ENCODE results near the gene HSPBP1.

The HSPBP1 gene

DNA sequence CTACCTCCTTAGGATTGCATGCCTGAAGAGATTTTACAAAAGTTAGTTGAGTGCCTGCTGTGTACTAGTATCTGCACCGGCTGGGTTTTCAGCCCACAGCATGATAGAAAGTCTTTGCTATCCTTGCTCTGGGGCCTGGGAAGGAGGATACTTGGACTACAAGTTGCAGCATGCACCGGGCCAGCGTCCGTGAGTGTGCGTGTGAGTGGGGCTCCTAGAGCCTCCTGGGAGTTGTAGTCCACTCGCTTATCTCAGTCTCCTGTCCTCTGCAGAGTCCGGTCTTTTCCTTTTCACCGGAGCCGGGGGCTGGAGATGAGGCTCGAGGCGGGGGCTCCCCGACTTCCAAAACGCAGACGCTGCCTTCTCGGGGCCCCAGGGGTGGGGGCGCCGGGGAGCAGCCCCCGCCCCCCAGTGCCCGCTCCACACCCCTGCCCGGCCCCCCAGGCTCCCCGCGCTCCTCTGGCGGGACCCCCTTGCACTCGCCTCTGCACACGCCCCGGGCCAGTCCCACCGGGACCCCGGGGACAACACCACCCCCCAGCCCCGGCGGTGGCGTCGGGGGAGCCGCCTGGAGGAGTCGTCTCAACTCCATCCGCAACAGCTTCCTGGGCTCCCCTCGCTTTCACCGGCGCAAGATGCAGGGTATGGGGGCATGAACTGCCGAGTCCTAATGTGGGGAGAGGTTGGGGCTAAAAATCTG is 24.5 kb upstream of the HSPBP1 start:
- FAIRE-seq: no peak

DNA sequence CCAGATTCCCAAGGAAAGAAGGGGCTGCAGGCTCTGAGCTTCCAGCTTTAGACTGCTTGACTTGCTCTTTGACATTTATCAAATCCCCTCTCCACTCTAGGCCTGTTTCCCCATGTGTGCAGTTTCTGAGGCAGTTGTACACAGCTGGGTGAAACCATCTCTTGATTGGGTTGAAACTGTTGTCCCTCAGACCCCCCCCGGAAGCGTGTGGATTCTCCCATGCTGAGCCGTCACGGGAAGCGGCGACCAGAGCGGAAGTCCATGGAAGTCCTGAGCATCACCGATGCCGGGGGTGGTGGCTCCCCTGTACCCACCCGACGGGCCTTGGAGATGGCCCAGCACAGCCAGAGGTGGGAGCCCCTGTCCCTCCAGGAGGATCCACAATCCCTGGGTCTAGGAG is 23.6 kb upstream of the HSPBP1 start:
- FAIRE-seq: no peak

DNA sequence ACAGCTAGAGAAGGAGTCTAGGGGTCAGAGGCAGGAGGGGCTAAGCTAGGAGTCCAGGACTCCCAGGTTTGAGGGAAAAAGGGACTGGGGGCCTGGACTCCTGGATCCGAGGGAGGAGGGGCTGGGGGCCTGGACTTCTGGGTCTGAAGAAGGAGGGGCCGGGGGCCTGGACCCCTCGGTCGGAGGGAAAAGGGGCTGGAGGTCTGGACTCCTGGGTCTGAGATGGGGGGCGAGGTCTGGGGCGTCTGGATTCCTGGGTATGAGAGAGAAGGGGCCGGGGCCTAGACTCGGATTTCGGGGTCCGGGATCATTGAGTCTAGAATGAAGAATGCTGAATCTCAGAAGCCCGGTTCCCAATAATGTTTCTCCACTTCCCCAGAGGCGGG is 22.4 kb upstream of the HSPBP1 start:
- FAIRE-seq: no peak

DNA sequence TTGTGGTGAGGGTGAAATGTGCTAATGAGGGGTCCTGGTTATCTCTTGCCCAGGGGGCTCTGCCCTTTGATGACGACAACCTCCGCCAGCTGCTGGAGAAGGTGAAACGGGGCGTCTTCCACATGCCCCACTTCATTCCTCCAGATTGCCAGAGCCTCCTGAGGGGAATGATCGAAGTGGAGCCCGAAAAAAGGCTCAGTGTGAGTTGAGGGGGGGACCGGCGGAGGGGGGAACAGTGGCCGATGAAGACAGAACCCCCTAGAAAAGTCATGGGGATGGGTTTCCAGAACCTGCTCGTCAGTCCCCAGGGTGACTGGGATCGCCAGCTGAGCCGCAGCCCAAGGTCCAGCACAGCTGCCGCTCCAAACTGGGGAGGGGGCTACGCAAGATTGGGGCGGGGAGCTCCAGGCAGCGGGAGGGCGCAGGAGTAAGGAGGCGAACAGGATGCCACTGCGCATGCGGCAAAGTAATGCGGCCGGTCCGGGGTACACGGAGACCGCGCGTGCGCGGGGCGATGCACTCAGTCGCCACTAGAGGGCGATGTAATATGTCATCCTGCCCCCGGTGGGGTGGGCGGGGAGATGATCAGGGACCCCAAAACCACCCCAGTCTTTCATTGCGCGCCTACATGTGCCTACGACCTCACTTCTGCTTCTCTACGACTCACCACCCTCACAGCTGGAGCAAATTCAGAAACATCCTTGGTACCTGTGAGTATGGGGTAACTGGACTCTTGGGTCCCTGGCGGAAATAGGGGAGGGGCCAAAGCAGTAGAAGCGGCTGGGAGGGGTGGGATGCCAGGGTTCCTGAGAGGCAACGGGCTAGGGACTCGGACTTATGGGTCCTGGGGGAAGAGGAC is 21.8 kb upstream of the HSPBP1 start:
- no peak for FAIRE-seq

DNA sequence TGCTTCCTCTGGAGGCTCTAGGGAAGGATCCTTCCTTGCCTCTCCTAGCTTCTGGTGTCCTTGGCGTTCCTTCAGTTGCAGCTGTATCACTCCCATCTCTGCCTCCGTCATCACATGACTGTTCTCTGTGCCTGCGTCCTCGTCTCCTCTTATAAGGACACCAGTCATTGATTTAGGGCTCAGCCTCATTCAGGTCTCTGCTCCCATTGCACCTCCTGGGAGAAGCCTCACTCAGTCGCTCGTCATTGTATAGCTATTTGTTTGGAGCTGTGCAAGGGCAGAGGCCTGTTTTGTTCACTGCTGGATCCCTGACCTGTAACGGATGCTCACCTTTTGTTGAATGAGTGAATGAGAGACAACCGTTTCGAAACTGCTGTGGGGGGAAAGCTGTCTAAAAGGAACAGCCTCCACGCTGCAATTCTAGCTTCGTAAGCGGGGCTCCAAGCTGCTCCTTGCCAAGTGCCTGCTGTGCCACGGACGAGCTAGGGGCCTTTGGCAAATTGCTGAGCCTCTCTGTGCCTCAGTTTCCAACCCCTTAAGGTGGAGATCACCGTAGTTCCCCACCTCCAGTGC is 21.1 kb upstream of the HSPBP1 start:
- FAIRE-seq: no peak

DNA sequence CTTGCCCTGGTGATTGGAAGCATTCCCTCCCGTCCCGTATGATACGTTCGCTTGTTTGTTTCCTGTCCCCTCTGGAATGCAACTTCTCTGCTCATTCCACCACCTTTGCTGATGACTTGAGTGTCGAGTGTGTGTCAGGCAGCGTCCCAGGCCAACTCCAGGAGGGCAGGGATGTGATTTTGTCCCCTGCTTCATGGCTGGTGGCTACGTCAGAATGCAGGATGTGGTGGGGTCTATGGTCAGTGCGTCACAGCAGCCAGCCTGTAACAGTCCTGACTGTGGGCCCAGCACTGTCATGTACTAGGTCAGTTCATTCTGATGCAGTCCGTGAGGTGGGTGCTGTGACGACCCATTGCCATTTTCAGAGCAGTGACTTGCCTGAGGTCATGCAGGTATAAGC is 20.1 kb upstream of the HSPBP1 start:
- FAIRE-seq: no peak

DNA sequence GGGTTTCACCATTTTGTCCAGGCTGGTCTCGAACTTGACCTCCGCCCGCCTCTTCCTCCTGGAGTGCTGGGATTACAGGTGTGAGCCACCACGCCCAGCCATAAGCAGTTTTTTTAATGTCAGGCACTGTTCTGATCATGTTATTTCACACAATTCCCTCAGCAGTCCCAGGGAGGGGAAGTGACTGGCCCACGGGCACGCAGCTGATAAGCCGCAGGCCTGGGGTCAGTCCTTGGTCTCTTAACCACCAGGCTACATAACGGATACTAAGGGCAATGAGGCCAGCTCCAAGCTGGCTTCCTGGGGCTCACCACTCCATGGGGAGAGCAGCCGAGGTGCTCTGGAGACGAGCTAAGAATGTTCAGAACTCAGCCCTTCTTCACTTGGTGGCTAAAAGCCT is 17.4 kb upstream of the HSPBP1 start:
- no peak for FAIRE-seq

DNA sequence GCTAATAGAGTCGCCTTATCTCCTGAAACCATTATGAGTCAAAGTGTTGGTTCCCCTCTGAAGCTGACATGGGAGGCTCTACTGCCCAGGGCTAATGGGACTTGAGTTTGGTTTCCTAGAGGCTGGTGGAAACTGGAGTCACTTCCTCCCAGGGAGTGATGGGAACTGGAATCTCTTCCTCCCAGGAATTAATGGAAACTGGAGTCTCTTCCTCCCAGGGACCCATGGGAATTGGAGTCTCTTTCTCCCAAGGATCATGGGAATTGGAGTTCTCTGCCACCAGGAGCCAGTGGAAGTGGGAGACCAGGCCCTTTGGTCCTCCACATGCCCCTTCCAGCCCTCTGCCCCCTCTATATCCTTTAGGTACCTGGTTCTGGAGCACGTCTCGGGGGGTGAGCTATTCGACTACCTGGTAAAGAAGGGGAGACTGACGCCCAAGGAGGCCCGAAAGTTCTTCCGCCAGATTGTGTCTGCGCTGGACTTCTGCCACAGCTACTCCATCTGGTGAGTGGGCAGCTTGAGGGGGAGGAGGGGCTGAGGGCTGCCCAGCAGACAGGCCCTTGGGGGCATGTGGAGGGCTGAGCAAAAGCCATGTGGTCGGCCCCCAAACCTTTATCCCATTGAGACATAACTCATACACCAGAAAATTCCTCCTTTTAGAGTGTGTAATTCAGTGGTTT is 9.3 kb upstream of the HSPBP1 start:
- no peak for FAIRE-seq

DNA sequence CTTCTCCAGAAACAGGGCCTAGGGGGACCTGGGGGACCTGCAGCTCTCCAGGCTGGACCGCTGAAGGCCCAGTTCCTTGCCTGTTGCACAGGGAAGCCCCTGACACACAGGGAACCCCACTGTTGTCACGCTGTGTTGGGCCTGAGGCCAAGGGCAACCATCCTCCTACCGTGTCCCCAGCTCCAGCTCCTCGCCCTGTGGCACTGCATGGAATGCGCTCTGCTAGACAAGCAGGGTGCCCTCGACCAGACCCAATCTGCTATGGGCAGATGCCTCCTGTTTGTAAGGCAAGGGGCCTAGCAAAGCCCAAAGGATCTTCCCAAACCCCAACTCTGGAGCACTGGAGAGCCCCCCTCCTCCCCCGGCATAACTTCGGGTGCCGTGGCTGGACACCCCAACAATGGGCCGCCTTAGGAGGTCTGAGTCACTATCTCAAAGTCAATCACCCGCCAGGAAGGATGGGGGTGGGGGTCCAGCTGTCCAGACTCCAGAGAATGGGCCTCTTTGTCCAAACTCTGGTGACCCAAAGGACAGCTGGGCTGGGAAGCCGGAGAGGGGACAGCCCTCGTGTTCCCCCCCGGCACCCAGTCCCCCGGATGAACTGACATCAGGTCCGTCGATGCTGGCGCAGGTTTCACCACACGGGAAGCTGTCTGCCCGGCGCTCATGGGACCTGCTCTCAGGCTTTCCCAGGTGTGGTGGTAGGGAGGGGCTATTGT is 7.6 kb upstream of the HSPBP1 start:
- FAIRE-seq: no peak

DNA sequence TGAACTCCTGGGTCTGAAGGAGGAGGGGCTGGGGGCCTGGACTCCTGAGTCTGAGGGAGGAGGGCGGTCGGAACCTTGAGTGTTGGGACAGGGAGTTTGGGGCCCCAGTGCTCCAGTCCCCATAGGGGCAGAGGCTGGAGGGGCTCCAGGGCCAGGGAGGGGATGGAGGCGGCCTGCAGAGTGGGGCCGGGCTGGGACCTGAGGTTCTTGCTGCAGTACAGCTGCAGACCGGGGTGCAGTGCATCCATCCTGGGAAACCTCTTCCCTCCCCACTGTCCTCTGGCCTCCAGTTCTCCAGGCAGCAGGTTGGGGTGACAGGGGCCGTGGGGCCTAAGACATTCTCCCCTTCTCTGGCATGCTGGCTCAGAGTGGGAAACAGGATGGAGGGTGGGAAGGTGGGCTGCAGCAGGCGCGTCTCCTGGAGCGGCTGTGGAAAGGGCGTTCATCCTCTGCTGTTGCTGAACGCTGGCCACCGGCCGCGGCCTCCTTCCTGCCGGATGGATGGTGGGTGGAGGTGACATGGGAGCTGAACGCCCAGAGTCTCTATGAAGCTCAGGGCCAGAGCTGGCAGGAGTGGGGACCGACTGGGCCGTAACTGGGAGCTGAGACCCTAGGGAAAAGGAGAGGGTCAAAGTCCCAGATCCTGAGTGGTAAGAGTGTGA is 5.5 kb upstream of the HSPBP1 start:
- no peak for FAIRE-seq

DNA sequence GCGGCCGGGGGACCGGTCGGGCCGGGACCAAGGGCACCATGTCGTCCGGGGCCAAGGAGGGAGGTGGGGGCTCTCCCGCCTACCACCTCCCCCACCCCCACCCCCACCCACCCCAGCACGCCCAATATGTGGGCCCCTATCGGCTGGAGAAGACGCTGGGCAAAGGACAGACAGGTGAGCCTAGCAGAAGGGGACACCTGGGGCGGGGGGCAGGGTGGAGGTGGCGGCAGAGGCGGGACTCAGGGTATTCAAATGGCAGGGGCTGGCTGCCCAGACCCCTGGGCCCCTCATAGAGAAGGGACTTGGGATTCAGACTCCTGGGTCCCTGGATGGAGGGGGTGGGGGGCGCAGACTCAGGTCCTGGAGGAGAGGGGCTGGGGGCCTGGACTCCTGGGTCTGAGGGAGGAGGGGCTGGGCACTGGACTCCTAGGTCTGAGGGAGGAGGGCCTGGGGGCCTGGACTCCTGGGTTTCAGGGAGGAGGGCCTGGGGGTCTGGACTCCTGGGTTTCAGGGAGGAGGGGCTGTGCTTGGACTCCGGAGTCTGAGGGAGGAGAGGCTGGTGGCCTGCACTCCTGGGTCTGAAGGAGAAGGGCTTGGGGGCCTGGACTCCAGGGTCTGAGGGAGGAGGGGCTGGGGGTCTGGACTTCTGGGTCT is 4.6 kb upstream of the HSPBP1 start:
- no peak for FAIRE-seq

DNA sequence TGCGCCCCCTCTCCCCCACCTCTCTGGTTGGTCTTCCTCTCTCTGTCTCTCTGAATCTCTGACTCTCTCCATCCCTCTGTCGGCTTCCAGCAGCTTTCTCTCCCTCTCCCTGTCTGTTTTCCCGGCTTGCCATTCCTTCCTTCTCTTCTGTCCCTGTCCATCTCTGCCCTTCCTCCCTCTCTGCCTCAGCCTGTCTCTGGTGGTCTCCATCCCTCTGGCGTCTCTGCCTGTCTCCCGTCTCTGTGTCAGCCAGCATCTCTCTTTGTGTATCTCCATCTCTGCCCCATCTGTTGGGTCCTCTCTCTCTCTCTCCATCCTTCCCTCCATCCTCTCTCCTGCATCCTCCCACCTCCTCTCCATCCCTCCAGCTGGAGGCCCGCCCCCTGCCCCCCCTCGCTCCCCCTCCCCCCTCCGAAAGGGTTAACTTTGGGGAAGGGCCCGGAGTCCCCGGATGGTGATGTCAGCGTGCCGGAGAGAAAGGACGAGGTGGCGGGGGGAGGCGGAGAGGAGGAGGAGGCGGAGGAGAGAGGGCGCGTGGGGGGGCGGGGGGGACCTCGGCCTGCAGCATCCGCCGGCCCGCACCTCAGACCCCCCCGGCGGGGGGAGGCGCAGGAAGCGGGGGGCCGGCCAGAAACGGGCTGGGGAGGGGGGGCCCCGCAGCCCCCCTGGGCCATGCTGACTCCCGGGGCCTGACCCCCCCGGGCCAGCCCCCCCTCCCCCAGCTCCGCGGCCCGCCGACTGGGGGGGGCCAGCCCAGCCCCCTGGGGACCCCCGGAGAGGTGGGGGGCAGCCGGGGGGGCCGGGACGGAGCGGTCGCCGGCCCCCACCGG is 3.9 kb upstream of the HSPBP1 start, which contains the start of gene BRSK1:
BRSK1 (plus strand) TSS at position 450 of the 830 bp plus-strand sequence. CDS start 446 bp downstream, outside the sequence.
- no peak for FAIRE-seq

DNA sequence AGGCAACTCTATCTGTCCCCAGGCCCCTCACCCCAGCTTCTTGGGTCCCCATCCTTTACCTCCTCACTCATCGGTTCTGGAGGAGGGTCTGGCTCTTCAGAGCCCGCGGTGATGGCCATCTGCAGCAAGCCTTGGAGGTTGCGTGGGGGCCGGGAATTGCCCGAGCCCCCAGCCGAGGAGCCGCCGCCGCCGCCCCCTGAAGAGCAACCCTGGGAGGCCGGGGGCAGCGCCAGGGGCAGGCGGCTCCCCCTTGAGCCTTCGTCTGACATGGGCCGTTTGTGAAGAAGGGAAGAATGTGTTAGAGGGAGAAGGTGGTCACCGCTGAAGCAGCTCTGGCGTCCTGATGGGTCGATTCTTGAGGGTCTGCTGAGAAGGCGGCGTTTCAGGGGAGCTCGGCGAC is 570 bp downstream of the HSPBP1 start:
- FAIRE-seq: no peak

DNA sequence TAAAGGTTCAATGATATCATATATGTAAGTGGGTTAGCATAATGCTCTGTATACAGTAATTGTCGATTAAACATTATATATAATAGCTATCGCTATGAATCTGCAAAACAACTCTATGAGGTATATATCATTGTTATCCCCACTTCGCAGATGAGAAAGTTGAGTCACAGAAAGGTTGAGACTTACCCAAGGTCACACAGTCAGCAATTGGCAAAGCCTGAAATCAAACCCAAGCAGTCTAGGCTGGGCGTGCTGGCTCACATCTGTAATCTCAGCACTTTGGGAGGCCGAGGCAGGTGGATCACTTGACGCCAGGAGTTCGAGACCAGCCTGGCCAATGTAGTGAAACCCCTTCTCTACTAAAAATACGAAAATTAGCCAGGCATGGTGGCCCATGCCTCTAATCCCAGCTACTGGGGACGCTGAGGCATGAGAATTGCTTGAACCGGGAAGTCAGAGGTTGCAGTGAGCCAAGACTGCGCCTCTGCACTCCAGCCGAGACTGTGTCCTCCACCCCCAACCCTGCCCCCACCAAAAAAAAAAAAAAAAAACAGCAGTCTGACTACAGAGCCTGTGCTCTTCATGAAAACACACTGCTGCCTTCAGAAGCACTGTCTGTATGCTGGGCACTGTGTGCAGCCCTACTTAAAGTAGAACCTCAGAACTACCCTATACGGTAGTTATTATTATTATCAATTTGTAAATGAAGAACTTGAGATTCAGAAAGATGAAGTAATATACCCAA is 1.3 kb downstream of the HSPBP1 start:
- FAIRE-seq: no peak

DNA sequence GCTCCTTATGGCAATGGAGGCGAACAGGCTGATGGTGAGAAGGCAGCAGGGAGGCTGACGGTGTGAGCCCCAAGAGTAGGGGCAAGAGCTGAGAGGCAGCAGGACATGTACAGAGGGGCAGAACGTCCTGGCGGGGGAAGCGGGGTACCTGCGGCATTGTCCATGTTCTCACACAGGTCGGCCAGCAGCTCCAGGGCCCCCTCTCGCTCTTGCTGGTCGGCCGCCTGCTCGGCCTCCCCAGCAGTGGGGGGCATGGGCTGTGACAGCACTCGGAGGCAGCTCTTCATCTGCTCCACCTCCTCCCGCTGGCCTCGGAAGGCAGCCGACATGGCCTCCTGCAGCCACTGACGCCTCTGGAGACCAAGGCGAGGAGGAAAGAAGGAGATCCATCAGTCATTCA is 2.4 kb downstream of the HSPBP1 start:
- no peak for FAIRE-seq

DNA sequence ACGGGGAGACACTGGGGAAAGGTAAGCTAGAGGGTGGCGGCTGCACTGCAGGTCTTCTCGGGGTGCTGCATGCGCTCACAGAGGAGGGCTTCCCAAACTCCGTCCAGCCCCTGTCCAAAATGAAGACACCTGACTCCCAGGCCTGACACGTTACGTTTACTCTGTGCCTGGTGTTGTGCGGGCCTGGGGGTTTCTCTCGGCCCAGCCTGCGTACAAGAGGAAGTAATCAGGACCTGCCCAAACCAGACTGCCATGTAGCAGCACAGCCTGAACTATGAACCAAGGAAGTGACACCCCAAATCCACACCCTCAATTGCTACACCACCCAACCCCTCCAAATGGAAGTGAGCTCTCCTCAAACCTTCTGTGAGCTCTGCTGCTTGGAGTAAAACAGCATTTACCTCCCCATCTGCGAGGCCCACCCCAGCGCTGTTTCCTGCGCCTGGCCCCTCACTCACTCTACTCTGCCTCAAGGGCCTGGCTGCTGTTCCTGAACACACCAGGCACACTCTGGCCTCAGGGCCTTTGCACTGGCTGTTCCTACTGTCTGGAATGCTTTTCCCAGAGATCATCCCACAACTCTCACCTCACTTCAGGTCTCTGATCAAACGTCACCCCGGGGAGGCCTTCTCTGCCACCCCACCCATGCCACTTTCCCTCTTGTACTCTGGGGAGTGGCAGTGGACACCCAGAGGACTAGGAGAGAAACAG is 3.0 kb downstream of the HSPBP1 start:
- FAIRE-seq: no peak

DNA sequence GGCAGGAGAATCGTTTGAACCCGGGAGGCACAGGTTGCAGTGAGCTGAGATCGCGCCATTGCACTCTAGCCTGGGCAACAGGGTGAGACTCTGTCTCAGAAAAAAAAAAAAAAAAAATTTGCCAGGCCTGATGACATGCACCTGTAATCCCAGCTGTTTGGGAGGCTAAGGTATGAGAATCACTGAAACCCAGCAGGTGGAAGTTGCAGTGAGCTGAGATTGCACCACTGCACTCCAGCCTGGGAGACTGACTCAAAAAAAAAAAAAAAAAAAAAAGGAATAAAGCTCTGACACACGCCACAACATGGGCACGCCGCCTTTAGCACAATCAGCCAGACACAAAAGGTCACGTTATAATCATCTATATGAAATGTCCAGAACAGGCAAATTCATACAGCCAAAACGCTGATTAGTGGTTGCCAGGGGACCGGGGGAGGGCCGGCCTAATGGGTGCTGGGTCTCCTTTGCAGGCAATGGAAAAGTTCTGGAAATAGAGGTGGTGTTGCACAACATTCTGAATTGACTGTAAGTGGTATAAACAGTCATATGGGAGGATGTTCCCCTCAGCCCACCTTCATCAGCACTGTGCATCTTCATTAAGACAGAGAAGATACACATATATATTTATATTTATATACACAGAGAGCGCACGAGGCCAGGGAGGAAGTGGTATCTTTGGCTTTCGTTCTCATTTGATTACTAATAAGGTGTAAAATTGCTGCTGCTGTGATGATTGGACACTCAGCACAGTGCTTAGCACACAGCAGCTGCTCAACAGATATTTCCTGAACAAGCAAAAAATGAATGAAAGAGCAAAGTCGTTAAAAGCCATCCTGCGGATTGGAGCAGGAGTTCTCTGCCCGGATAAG is 3.8 kb downstream of the HSPBP1 start:
- no peak for FAIRE-seq
